Heart right ventricle (tissue), 16 donors: ENCODE results near the gene DYRK1A. TPM values are rescaled to one million over a fixed set of nuclear protein-coding genes. Genes with fewer than 3 reads are reported as not detected.

Experiments used
- ATAC-seq, 8 donors: fragments of 200-7000 bp; cut with Tn5 transposase; one replicate each; pipeline ENCODE4 v1.9.1; 2020; ENCODE audit warnings: mild to moderate bottlenecking in 8 of 8, moderate library complexity in 8 of 8, moderate number of reproducible peaks in 1 of 8
- DNase-seq, 2 donors: peaks; one replicate each; pipeline ENCODE4 v3.0.0-alpha.2; 2020
- H3K27ac ChIP-seq, 10 donors: fragments of 200-600 bp; sonication (generic) in 2 of 10; one replicate each; pipeline versions ENCODE4 v1.5.0 to v1.8.0; 2020 to 2022; ENCODE audit warnings: mild to moderate bottlenecking in 3 of 10
- H3K27me3 ChIP-seq, 7 donors: fragments of 200-600 bp; one replicate each; pipeline ENCODE4 v1.8.0; 2021 to 2022; ENCODE audit warnings: mild to moderate bottlenecking in 2 of 7
- H3K36me3 ChIP-seq, 9 donors: fragments of 200-600 bp; sonication (generic) in 1 of 9; one replicate each; pipeline versions ENCODE4 v1.5.0 to v1.8.0; 2020 to 2022; ENCODE audit warnings: mild to moderate bottlenecking in 2 of 9
- H3K4me1 ChIP-seq, 9 donors: fragments of 200-600 bp; sonication (generic) in 1 of 9; one replicate each; pipeline versions ENCODE4 v1.5.0 to v1.8.0; 2020 to 2022; ENCODE audit warnings: mild to moderate bottlenecking in 4 of 9
- H3K4me3 ChIP-seq, 10 donors: fragments of 200-600 bp; sonication (generic) in 2 of 10; one replicate each; pipeline versions ENCODE4 v1.5.0 to v1.8.0; 2020 to 2022; ENCODE audit warnings: mild to moderate bottlenecking in 7 of 10, moderate library complexity in 2 of 10
- H3K9me3 ChIP-seq, 11 donors: fragments of 200-600 bp in 10 of 11; sonication (generic) in 2 of 11; one replicate each; pipeline versions ENCODE4 v1.5.0 to v1.8.0; 2013 to 2022; ENCODE audit warnings: mild to moderate bottlenecking in 2 of 11, control low read depth in 1 of 11, moderate library complexity in 1 of 11
- WGBS, 2 donors: extraction: QIAGEN DNeasy Blood & Tissue Kit; methylation state at CpG; one replicate each; pipeline ENCODE4 v1.1.7; 2013; ENCODE audit warnings: inconsistent platforms in 1 of 2; 5-methylcytosine and 5-hydroxymethylcytosine counted together
- intact Hi-C, 10 donors: fragments of 100-400 bp; cut with DNase I; formaldehyde crosslinking; loops; one replicate each; pipeline versions ENCODE4 v1.11.1 to v1.14.2; 2022
- polyA plus RNA-seq, 2 donors: library from polyadenylated mRNA; stranded (reverse); fragments of 200-250 nt; gene quantifications; one replicate each; pipeline ENCODE4 v1.2.3, GENCODE V29; 2013
- total RNA-seq, 10 donors: library from RNA; stranded (reverse); fragmentation: NEBNext Ultra II Directional in 3 of 10; extraction: Animal tissue kit (Norgen Biotek cat#: 25700) in 3 of 10; gene quantifications; one replicate each; pipeline versions ENCODE4 v1.2.1 to v1.2.4, GENCODE V29; 2021 to 2023
- TF ChIP-seq, protein P1 (sequence below), 9 donors: fragments of 200-600 bp; sonication (generic) in 2 of 9; IDR thresholded peaks; one replicate each; pipeline versions ENCODE4 v1.5.0 to v1.8.0; 2021 to 2022; ENCODE audit warnings: antibody characterized with exemption in 9 of 9, mild to moderate bottlenecking in 5 of 9, moderate library complexity in 1 of 9
- donor health status: Arrhythmogenic right ventricular cardiomyopathy.
- donor health status: ischemic (EF 13 %, LVEDD 7.1; RV severe dilation, severe dysfunction).
- donor health status: healthy with polysubstance abuse.
- donor health status: DM: no; HTN: yes; CAD: no.
- donor health status: DM: no; HTN: no; CAD: no.
- donor health status: ischemic (EF 25% LVEDD 6.9; RV normal size, moderate dysfunction).
- donor health status: ischemic (EF 25% LVEDD 5.7; RV mildly dilated, moderate dysfunction).
- donor health status: healthy.
- donor health status: DM: yes; HTN: yes; CAD: no.
- donor health status: Ischemic cardiomyopathy.
- donor health status: ischemic (EF 35%, LVEDD 5.7; RV mildly dilated, moderate dysfunction).
- donor health status: nonischemic (EF 11% LVEDD 7.7; RV severe dilation, severe dysfunction).
- donor health status: DM: yes; HTN: yes; CAD: no.
- donor health status: PGD.
- donor health status: ischemic (EF 29% LVEDD 5.4; RV normal size, mild dysfunction).
- donor health status: nonischemic (EF 23%, LVEDD 6.1; RV moderate dilation, normal function).

The DYRK1A gene
- total and polyA plus RNA-seq, 12 donors = 24.7 to 94.2 (median 73.2) TPM

DNA sequence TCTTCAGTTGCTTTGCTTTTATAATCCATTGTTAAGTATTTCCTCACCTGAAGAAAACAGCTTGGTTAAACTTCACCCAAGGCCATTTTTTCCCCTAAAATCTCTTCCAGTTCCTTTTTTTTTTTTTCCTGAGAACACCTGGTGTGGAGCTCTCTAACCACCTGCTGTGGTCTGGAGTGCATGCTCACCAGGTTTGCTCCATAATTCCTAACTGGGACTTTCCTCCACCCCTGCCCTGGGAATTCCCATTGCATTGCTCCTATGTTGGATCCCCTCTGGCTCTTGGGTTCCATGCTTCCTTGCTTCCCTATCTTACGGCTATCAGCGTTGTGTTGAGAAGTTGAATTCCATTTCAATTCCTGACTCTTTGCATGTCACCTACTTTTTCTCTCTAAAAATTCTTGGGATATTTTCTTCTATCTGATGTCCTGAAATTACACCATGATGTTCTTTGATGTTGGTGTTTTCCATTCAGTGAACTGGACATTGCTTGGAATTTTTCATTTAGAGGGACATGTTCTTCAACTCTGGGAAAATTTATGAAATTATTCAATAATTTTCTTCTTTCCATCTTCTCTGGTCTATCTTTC, 19.6 kb upstream of the DYRK1A start:
- H3K9me3 ChIP-seq = peaks cover 0 to 46% (median 19%) of the 10 kb centered on the region in 11 donors
- no peak for ATAC-seq
- H3K4me1 ChIP-seq = no peaks in the 10 kb centered on the region
- intact Hi-C loops = no loop called here
- no peak for DNase-seq
- no peaks in the 10 kb centered on the region for H3K36me3 ChIP-seq
- WGBS, 2 donors = 79 to 87% methylated on average over 2 of the region's 2 CpGs
- no peaks in the 10 kb centered on the region for H3K27me3 ChIP-seq
- no peak overlapping the region for H3K27ac ChIP-seq
- no peak overlapping the region for H3K4me3 ChIP-seq
- TF ChIP-seq, protein P1, sequence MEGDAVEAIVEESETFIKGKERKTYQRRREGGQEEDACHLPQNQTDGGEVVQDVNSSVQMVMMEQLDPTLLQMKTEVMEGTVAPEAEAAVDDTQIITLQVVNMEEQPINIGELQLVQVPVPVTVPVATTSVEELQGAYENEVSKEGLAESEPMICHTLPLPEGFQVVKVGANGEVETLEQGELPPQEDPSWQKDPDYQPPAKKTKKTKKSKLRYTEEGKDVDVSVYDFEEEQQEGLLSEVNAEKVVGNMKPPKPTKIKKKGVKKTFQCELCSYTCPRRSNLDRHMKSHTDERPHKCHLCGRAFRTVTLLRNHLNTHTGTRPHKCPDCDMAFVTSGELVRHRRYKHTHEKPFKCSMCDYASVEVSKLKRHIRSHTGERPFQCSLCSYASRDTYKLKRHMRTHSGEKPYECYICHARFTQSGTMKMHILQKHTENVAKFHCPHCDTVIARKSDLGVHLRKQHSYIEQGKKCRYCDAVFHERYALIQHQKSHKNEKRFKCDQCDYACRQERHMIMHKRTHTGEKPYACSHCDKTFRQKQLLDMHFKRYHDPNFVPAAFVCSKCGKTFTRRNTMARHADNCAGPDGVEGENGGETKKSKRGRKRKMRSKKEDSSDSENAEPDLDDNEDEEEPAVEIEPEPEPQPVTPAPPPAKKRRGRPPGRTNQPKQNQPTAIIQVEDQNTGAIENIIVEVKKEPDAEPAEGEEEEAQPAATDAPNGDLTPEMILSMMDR (IDR thresholded peaks at IDR 0.05) = no peak

DNA sequence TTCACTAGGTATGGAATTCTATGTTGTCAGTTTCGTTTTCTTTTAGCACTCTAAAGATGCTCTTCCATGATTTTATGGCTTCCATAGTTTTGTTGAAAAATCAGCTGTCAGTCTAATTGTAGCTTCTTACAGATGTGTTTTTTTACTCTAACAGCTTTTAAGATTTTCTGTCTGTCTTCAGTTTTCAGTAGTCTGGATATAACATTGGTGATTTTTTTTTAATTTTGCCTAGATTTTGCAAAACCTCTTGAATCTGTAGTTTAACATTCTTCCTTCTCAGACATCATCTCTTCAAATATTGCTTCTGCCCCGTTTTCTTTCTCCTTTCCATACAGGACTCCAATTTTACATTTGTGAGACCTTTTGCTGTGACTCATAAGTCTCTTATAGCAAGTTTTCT, 17.9 kb upstream of the DYRK1A start:
- ATAC-seq = no peak
- 66 to 74% methylated on average over 2 of the region's 2 CpGs for WGBS, 2 donors

DNA sequence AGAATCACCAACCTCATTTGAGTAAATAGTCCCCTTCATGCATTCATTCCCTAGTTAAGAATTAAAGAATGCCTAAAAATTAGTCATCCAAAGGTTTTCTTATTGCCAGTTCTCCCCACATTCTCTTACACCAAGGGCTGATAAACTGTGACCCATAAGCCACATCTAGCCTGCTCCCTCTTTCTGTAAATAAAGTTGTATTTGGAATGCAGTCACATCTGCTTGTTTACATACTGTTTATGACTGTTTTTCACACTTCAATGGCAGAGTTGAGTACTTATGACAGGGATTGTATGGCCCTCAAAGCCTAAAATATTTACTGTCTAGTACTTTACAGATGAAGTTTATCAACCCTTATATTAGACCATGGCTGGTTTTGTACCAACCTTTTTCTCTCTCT, 16.1 kb upstream of the DYRK1A start:
- H3K9me3 ChIP-seq = peaks cover 0 to 43% (median 19%) of the 10 kb centered on the region in 11 donors
- ATAC-seq (no peak), DNase-seq (no peak)
- TF ChIP-seq, protein P1 (IDR thresholded peaks at IDR 0.05) = no peak
- H3K36me3 ChIP-seq = no peaks in the 10 kb centered on the region
- no peak overlapping the region for H3K4me3 ChIP-seq
- no peak overlapping the region for H3K27ac ChIP-seq
- no peaks in the 10 kb centered on the region for H3K4me1 ChIP-seq
- intact Hi-C loops = no loop called here
- H3K27me3 ChIP-seq = no peaks in the 10 kb centered on the region

More for the DNA sequence above, 17.9 kb upstream of the DYRK1A start:
- Histone ChIP-seq H3K36me3 (no peaks in the 10 kb centered on the region), H3K27ac (no peak overlapping the region), H3K4me1 (no peaks in the 10 kb centered on the region), H3K27me3 (no peaks in the 10 kb centered on the region), H3K4me3 (no peak overlapping the region), H3K9me3 (peaks cover 0 to 43% (median 19%) of the 10 kb centered on the region in 11 donors)
- TF ChIP-seq, protein P1 (IDR thresholded peaks at IDR 0.05) = no peak
- intact Hi-C loops = no loop called here
- no peak for DNase-seq

DNA sequence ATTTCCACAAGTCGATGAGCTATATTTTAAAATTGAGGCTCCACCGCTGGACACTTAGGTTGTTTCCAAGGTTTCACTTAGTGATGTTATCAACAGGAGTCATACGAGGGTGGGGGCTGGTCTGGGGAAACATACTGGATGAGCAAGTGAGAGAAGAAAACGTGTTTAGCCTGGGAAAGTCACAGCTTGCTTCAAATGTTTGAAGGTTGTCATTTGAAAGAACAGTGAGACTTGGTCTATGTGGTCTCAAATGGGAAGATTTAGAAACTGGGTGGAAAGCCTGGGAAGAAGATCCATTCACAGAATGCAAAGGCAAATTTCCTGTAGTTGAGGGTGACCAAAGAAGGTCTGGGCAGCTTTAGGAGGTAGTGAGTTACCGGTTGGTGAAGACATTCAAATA, 9.9 kb upstream of the DYRK1A start:
- Histone ChIP-seq H3K36me3 (no peaks in the 10 kb centered on the region), H3K4me1 (peaks cover 0 to 14% (median 9%) of the 10 kb centered on the region in 9 donors), H3K27ac (no peak overlapping the region), H3K4me3 (no peak overlapping the region), H3K27me3 (no peaks in the 10 kb centered on the region), H3K9me3 (peaks cover 0 to 2% (median 0%) of the 10 kb centered on the region in 11 donors)
- TF ChIP-seq, protein P1 (IDR thresholded peaks at IDR 0.05) = no peak
- ATAC-seq (no peak), DNase-seq (no peak)
- intact Hi-C loops = no loop called here
- 75 to 76% methylated on average over 5 of the region's 5 CpGs for WGBS, 2 donors
